NB4 (cell line): ENCODE data around the gene SAMD11.

ENCODE experiments used
- POLR2A ChIP-seq: IDR thresholded peaks from 2 replicates; pipeline ENCODE4 v1.6.1; 2011; ENCODE audit warnings: mild to moderate bottlenecking; ENCODE audit not compliant: insufficient read length; ENCODE audit errors: extremely low read depth
- TF ChIP-seq, protein P1 (sequence below): IDR thresholded peaks from one replicate; pipeline ENCODE4 v1.5.1; 2012; ENCODE audit warnings: low read depth, low read length

DNA sequence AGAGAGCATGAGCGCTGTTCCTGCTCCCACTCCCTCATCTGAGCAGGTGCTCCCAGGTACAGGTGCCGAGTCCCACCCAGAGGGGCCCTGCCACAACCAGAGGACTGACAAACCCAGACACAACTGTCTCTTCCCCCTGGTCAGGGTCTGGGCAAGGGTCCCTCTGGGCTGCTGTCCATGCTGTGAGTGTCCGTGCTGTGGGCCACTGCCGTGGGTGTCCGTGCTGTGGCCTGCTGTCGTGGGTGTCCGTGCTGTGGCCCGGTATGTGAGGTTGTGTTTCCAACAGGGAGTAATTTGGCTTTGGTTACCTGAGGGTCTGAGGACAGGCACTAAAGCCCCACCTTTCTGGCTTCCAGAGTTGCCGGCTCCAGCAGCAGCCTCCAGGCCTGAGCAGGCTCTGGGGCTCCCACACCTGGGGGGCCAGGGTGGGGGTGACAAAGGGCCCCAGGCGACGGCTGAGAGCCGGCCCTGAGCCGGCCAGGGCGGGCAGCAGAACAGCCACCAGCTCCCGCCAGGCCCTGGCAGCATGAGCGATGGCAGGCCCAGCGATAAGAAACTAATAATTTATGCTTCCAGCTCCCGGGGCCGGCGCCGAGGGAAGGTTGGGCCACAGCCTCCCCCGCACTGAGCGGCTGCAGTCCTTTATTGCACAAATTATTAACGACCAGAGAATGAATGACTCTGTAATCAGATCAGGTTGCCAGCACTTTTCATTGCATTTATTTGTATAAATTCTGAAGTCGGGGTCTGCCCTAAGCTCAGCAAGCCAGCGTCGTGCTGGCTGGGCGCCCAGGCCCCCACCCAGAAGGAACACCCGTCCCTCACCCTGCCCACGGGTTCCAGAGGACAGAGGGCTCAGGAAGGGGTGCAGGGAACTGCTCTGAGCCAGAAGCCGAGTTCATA is 7.3 kb upstream of the SAMD11 start:
- TF ChIP-seq POLR2A: no peak
- TF ChIP-seq, protein P1, sequence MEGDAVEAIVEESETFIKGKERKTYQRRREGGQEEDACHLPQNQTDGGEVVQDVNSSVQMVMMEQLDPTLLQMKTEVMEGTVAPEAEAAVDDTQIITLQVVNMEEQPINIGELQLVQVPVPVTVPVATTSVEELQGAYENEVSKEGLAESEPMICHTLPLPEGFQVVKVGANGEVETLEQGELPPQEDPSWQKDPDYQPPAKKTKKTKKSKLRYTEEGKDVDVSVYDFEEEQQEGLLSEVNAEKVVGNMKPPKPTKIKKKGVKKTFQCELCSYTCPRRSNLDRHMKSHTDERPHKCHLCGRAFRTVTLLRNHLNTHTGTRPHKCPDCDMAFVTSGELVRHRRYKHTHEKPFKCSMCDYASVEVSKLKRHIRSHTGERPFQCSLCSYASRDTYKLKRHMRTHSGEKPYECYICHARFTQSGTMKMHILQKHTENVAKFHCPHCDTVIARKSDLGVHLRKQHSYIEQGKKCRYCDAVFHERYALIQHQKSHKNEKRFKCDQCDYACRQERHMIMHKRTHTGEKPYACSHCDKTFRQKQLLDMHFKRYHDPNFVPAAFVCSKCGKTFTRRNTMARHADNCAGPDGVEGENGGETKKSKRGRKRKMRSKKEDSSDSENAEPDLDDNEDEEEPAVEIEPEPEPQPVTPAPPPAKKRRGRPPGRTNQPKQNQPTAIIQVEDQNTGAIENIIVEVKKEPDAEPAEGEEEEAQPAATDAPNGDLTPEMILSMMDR: no peak
